ENCODE measurements around the gene POLD1.

The POLD1 gene

GRCh38 chr19:50444059-50444458, 59.9 kb downstream of the POLD1 start:
- DNase-seq: no peak

GRCh38 chr19:50447053-50447452, 62.9 kb downstream of the POLD1 start:
- no peak for DNase-seq

GRCh38 chr19:50447750-50448149, 63.6 kb downstream of the POLD1 start:
- DNase-seq: no peak

GRCh38 chr19:50449236-50449899, 65.2 kb downstream of the POLD1 start:
- DNase-seq: no peak

- no peak for DNase-seq
Observed at GRCh38 chr19:50450369-50451222, 66.4 kb downstream of the POLD1 start.

GRCh38 chr19:50451223-50451534, 67.0 kb downstream of the POLD1 start:
- no peak for DNase-seq

GRCh38 chr19:50453243-50453642, 69.1 kb downstream of the POLD1 start:
- no peak for DNase-seq

- DNase-seq: no peak
Observed at GRCh38 chr19:50455992-50456391, 71.8 kb downstream of the POLD1 start.

- no peak for DNase-seq
Observed at GRCh38 chr19:50457300-50457699, 73.2 kb downstream of the POLD1 start.

- no peak for DNase-seq
Observed at GRCh38 chr19:50458396-50459066, 74.4 kb downstream of the POLD1 start.

GRCh38 chr19:50459067-50459456, 74.9 kb downstream of the POLD1 start:
- DNase-seq: no peak

GRCh38 chr19:50459638-50460037, 75.5 kb downstream of the POLD1 start:
- no peak for DNase-seq

- DNase-seq: no peak
Observed at GRCh38 chr19:50460161-50460765, 76.1 kb downstream of the POLD1 start.

GRCh38 chr19:50461066-50461875, 77.1 kb downstream of the POLD1 start:
- DNase-seq: peak; percentile 38

GRCh38 chr19:50462970-50463369, 78.8 kb downstream of the POLD1 start:
- DNase-seq: no peak

GRCh38 chr19:50464348-50464747, 80.2 kb downstream of the POLD1 start:
- DNase-seq: no peak

GRCh38 chr19:50465000-50465399, 80.9 kb downstream of the POLD1 start:
- DNase-seq: no peak

GRCh38 chr19:50465986-50466705, 82.0 kb downstream of the POLD1 start:
- DNase-seq: peak; percentile 83

GRCh38 chr19:50466706-50467039, 82.5 kb downstream of the POLD1 start:
- no peak for DNase-seq

- no peak for DNase-seq
Observed at GRCh38 chr19:50467566-50467965, 83.4 kb downstream of the POLD1 start.
